GM12878 (cell line): ENCODE results near the gene OLFM1.

ENCODE experiments used
- CREB1 ChIP-seq: IDR thresholded peaks from 2 replicates; pipeline ENCODE4 v1.6.1; 2012; ENCODE audit warnings: low read depth, mild to moderate bottlenecking, inconsistent platforms
- CTCF ChIP-seq, 3 experiments: IDR thresholded peaks in 2 of 3; conservative IDR thresholded peaks in 1 of 3; 2 replicates each; pipeline ENCODE4 v1.5.1; 2011; ENCODE audit warnings: low read depth in 3 of 3, low read length in 3 of 3, mild to moderate bottlenecking in 3 of 3, control low read depth in 2 of 3, moderate library complexity in 2 of 3, inconsistent platforms in 1 of 3, mixed read lengths in 1 of 3; ENCODE audit not compliant: control insufficient read depth in 2 of 3, insufficient read depth in 1 of 3; ENCODE audit errors: extremely low read depth in 1 of 3
- EP300 ChIP-seq, 2 experiments: fragments of 150-350 bp in 1 of 2; IDR thresholded peaks; 2 replicates each; pipeline ENCODE4 v1.6.1; 2011 to 2012; ENCODE audit warnings: low read depth in 2 of 2, low read length in 2 of 2, borderline replicate concordance in 1 of 2, improper control_type of control experiment in 1 of 2, inconsistent platforms in 1 of 2; ENCODE audit not compliant: control insufficient read depth in 1 of 2
- ETV6 ChIP-seq, 2 experiments: fragments of 450-650 bp in 1 of 2; IDR thresholded peaks in 1 of 2; conservative IDR thresholded peaks in 1 of 2; 2 replicates each; pipeline ENCODE4 v1.6.1; 2014; ENCODE audit warnings: antibody characterized with exemption in 1 of 2, borderline replicate concordance in 1 of 2, low read depth in 1 of 2, mild to moderate bottlenecking in 1 of 2, moderate library complexity in 1 of 2
- EZH2 ChIP-seq: IDR thresholded peaks from 2 replicates; pipeline ENCODE4 v1.6.1; 2012; ENCODE audit warnings: low read depth, mild to moderate bottlenecking, control low read depth, inconsistent platforms, low read length, borderline replicate concordance; ENCODE audit not compliant: control insufficient read depth
- IRF3 ChIP-seq: fragments of 450-650 bp; IDR thresholded peaks from 2 replicates; pipeline ENCODE4 v1.6.1; 2014; ENCODE audit warnings: mild to moderate bottlenecking
- KAT2A ChIP-seq: conservative IDR thresholded peaks from 2 replicates; pipeline ENCODE4 v1.6.1; 2011; ENCODE audit warnings: low read depth, low read length; ENCODE audit not compliant: control insufficient read depth
- LARP7 ChIP-seq: fragments of 450-650 bp; IDR thresholded peaks from 2 replicates; pipeline ENCODE4 v1.6.1; 2017; ENCODE audit warnings: mild to moderate bottlenecking
- POLR2A ChIP-seq: IDR thresholded peaks from 2 replicates; pipeline ENCODE4 v1.6.1; 2011; ENCODE audit warnings: low read depth, mild to moderate bottlenecking, low read length
- RAD21 ChIP-seq: IDR thresholded peaks from 2 replicates; pipeline ENCODE4 v1.6.1; 2011; ENCODE audit warnings: mild to moderate bottlenecking, low read depth, low read length, moderate library complexity; ENCODE audit not compliant: insufficient read depth
- SMAD1 ChIP-seq: fragments of 450-650 bp; IDR thresholded peaks from 2 replicates; pipeline ENCODE4 v1.6.1; 2018; ENCODE audit warnings: mild to moderate bottlenecking, low read depth; ENCODE audit not compliant: partially characterized antibody
- ZZZ3 ChIP-seq: IDR thresholded peaks from 2 replicates; pipeline ENCODE4 v1.6.1; 2011; ENCODE audit warnings: low read depth; ENCODE audit not compliant: control insufficient read depth, insufficient read length

- TF ChIP-seq IRF3 (no peak), ZZZ3 (no peak), CTCF (IDR thresholded peaks at IDR 0.05 in 2 of 3, conservative IDR thresholded peaks at IDR 0.05 in 1 of 3; ENCODE audit: control insufficient read depth in 2 of 3, extremely low read depth in 1 of 3, insufficient read depth in 1 of 3, low read depth in 3 of 3, low read length in 3 of 3) (no peak), CREB1 (no peak), LARP7 (no peak), RAD21 (no peak), EZH2 (no peak), ETV6 (conservative IDR thresholded peaks at IDR 0.05 in 1 of 2, IDR thresholded peaks at IDR 0.05 in 1 of 2; ENCODE audit: borderline replicate concordance in 1 of 2, low read depth in 1 of 2) (no peak), SMAD1 (no peak), KAT2A (no peak), EP300 (IDR thresholded peaks at IDR 0.05; ENCODE audit: borderline replicate concordance in 1 of 2, control insufficient read depth in 1 of 2, low read depth in 2 of 2, low read length in 2 of 2) (no peak), POLR2A (no peak)
Observed at GRCh38 chr9:135150981-135151380, 63.5 kb downstream of the OLFM1 start.
